HG02938 (cell line): ENCODE data around the gene C3orf18.

ENCODE experiments used
- ATAC-seq: cut with Tn5 transposase; IDR thresholded peaks from one replicate; pipeline ENCODE4 v1.9.1; 2021; ENCODE audit warnings: mild to moderate bottlenecking, moderate library complexity; ENCODE audit not compliant: unreplicated experiment

C3orf18 gene

DNA sequence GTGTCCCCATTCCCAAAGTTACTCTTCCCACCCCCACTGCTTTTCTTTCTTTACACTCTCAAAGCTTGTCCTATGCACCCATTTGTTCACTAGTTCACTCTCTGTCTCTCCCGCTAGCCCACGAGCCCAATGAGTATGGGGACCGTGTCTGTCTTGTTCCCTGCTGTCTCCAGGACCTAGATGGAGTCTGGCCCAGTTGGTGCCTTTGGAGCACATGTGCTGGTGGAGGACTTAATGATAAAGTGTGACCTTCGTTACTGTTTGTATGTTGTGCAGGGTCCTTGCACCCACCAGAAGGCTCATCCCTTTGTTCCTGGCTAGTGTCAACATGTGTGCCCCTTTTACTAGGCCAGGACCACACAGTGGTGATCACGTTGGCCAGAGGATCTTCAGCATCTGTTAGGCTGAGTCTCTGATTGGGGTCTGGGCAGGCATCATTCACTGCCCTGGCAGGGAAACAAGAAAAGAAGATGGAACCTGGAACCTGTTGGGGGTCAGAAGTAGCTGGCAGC lies 36.6 kb upstream of the C3orf18 start:
- ATAC-seq = no peak

DNA sequence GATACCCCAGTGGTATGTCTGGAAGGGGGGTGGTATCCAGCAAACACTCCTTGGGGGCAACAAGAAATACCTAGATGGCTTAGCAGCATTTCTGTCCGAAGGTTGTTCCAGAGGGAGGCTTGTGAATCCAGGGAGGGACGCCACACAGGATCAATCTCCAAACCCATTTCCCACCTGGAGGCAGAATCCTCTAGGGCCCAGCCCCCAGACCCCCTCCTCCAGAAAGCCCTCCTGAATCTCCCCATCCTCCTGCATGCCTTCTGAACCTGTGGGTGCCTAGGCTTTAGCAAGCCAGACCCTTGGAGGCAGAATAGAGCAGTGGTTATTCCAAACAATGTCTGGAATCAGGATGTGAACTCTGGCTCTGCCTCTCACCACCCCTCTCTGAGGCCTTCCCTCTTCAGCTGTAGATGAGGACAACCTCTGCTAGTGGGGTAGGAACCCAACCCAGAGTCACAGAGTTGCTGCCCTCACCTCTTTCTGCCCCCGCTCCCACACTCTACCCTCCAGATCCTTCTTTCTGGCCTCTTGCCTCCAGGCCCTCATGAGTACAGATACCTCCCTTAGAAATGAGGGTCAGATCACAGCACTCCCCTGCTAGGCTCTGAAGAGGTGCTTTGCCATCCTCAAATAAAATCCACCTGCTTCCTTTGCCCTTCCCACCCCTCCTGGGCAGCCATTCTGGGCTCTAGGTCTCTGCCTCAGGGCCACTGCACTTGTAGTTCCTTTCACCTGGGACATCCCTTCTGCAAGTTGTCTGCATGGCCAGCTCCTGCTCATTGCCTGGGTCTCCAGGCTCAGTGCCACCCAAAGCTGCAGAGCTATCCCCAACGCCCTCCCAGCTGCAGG lies 35.9 kb upstream of the C3orf18 start:
- ATAC-seq = no peak

DNA sequence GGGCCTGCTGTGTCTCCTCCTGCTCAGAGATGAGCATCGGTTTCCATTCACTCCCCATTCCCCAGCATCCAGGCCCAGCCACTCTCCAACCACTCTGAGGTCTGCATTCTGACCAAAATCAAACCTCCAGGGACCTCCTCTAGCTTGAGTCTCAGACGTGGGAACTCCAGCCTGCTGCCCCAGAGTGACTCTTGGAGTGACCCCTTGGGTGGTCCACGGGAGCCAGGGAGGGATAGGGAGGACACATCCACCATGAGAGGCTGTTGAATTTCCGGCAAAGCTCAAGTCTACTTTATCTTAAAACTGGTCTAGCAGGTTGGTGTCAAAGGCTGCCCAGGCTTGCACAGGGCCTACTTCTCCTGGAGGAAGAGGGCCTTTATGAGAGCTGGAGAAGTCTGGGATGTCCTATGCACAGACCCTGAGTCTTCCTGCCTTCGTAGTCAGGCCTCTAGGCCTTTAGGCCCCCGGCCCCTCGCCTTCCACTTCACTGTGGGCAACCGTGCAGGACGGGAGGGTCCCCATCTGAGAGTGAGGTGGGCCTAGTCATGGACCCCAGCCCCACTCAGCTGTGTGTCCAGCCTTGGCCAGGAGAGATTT lies 35.1 kb upstream of the C3orf18 start:
- ATAC-seq = no peak

DNA sequence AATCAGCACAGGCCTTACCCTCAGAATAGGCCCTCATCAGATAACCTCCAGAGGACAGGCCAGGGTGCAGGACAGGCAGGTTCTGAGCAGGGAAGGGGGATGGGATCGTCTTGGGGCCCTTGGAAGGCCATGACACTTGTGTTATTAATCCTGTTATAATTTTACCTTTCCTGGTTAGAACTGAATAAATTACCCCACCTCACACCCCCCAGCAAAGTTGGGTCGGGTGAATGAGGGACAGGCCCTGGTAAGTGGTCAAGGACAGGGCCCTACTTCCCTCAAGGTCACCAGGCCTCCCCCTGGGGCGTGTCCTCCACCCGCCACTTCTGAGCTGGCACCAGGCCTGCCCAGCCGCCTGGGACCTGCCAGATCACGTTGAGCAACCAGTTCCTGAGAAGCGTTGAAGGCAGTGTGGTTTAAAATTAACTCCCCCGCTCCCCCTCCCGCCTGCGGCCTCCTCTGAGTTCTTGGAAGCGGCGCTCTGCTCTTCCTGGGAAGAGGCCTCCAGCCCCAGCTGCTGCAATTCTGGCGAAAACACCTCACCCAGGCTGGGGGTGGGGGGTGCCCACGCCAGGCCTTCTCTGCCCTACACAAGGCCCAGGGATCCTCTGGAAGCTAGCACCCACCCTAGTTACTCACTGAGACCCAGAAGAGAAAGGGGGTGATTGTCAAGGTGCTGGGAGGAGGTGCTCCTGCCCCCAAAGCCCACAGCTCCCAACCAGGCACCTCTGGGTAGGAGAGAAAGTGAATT lies 33.5 kb upstream of the C3orf18 start:
- no peak for ATAC-seq

DNA sequence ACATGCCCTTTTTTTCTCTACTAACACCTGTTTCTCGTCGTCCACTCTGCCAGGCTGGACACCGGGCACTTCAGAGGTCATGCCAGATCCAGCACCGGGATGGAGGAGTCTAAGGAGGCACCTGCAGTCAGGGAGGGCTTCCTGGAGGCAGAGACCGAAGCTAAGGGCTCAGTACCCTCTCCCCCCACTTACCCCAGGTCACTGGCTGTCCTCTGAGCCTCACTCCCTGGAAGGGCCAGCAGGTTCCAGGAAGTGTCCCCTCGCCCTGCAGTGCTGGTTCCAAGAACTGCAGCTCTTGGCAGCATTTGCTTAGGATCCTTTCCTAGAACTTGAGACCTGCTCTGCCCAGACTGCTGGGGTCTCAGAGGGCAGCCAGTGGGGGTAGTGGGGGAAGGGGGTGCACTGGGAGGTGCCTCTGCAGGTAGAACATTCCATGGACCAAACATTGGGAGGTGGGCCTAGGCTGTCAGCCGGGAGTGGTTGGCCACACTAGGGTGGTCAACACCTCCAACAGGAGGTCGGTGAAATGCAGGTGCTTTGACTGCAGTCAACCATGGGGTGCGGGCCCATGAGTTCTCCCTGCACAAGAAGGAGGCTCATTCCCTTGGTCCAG lies 32.7 kb upstream of the C3orf18 start:
- ATAC-seq = no peak

DNA sequence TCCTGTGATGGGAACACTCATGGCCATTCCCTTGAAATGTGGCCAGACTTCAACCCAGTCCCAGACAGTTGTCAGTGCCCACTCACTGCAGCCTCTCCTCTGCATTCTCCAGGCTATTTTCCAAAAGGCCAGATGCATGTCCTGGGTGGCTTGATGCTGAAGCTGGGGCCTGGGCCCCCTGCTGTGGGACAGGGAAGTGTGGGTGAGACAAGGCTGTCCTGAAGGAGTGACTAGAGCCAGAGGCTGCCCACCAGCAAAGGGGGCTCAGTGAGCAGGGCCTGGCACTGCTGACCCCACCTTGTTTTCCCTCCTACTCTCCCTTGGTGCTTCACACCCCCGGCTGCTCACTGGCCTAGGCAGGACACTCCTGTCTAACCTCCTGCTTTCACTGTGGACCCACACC lies 32.2 kb upstream of the C3orf18 start:
- ATAC-seq = no peak

DNA sequence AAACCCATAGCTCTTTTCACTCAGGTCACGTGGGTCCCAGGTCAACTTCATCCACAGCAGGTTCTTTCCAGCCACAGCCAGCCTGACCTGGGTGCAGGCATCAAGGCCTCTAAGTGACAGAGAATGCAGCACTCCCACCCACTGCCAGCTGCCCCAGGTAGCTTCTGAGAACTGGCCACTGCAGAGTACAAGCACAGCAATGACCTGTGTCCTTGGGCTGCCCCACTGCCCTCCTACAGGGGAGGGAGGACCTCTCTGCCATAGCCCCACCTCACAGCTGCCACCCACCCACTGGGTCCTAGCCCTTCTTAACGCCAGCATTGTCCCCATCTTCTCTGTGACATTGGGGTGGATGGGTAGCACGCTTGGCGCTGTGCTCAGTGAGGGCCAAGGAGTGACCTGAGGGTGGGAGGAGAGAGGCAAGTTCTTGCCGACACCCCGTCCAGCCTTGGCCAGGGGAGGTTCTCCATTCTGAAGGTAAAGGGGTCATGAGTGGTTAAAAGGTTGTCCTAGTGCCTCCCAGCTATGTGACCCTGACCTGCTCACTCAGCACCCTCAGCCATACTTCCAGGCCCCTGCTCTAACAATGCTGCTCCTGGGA lies 31.7 kb upstream of the C3orf18 start:
- no peak for ATAC-seq

DNA sequence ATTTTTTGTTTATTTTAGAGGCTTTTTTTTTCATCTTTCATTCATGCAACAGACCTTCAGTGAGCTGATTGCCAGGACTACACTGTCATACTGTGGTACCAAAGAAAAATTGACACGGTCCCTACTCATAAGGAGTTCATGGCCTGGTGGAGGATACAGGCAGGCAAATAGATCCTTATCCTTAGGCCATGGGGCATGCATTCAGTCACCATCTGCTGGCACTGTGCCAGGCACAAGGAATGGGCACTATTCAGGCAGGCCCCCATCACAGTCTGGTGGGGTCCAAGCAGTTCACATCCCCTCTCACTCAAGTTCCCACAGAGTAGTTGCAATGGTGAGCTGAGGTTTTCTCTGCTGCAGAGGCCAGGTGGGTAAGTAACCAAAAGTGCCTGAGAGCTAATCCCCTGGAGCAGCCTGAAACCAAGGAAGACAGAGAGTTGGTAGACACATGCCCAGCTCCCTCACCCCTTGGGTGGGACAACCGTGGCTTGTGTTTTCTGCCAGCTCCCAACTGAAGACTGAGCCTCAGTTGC lies 26.8 kb upstream of the C3orf18 start:
- ATAC-seq = no peak

DNA sequence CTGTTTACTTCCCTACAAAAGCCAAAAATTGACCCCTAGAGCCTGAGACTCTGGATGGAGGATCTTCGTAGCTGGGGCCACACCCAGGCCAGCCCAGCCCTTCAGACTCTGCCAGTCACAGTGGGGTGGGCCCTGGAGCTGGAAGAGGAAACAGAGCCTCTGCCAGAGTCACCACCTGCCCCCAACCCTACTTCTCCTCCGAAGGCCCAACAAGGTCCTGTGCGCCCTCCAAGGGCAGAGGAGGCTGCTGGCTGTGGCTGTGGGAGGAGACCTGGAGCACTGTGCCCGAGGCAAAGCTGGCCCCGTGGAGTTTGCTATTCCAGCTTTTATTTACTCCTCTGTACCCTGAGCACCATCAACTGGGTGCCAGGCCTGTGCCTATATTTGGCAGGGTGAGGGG lies 25.0 kb upstream of the C3orf18 start:
- ATAC-seq = no peak

DNA sequence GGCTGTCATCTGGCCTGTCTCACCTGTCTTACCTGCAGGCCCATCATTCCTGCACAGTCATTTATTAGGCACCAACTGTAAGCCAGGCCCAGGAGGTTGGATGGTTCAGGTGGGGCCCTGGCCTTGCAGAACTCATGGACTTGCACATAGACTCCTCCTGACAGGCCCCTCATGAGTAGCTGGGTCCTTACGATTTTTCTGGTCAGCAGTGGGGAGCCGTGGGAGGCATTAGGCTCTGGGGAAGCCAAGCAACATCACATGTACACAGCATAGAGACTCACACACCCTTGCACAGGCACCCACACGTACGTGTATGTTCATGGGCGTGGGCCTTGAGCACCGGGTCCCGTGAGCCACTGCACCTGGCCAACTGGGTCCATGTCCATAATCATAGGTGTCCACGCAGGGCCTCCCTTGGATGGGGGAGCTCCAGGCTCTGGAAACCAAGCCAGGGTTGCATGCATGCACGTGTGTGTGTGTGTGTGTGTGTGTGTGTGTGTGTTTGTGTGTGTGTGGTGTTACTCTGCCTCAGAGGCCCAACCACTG lies 23.7 kb upstream of the C3orf18 start:
- ATAC-seq = peak; percentile 8

DNA sequence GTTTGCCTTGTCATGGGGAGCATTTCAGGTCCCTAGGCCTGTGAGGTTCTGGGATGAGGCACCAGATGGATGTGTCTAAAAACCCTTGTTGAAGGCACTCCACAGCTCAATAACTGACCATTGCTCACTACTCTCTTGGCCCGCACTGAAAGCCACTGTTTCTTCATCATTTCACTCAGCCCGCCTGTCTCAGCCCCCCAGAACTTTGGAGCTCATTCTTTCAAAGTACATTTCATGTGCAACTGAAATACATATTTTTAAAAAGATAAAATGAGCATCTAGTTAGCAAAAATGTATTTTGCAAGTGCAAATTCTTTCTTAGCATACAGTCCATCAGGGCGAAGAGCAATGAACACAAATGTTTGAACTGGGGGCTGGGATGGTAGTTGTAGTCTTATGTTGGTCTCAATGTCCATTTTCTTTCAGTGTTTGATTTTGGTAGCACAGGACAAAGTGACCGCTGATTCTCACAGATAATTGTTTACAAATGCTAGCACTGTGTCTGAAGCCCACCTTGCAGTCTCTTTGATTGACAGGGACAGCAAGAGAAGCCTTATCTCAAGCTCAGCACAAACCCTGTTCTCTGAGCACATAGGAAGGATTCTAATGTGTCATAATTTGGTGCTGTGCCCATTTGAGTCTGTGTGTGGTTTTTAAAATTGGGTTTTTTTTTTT lies 21.3 kb upstream of the C3orf18 start:
- ATAC-seq = no peak

DNA sequence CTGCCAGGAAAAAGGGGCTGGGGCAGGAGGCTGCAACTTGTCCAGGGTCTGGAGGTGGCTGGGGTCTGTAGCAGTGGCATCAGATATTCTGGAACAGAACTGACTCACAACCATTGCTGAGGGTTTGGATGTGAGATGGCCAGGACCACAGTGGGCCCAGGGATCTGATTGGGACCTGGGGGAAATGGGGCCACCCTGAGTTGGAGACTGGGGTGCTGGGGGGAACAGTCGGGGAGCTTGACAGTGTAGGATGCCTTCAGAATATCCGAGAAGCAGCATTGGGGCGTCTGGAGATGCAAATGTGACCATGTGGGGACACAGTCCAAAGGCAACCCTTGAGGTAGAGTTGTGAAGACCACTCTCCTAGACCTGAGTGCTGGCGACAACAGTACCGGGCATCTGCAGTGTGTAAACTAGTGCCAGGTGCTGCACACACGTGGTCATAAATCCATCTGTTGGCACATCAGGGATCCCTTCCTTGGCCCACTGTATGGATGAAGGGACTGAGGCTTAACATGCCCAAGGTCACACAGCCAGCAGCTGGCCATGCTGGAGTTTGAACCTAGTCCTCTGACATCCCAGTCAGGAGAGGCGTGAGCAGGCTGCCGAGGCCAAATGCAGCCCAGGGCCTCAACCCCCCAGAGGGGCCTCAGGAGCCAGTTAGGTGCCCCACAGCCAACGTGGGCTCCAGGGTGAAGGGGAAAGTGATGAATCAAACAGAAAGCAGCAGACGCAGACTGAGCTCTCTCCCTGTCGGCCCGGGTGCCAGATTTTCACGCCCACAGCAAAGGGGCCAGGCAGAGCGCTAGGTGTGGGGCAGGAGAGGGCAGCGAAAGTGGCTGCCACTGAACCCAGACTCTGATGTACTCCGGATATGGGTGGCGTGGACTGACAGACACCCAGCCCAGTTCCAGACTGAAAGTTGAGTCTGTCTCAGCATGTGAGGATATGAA lies 20.5 kb upstream of the C3orf18 start:
- no peak for ATAC-seq

DNA sequence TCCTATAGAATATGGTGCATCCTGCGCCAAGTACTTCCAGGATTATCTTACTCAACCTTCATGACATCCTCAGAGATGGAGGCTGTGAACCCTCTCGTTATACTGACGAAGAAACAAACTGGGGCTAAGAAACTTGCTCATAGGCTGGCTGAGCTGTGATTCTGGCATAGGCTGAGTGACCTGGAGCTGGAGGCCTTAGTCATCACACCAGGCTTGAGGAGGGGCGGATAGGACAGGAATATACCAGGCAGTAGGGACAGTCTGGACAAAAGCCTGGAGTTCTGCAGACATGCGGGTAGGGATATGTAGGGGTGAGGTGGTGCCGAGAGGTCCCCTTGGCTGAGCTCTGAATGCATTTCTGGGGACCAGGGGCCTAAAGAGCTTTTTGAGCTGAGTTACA lies 19.8 kb upstream of the C3orf18 start:
- no peak for ATAC-seq

DNA sequence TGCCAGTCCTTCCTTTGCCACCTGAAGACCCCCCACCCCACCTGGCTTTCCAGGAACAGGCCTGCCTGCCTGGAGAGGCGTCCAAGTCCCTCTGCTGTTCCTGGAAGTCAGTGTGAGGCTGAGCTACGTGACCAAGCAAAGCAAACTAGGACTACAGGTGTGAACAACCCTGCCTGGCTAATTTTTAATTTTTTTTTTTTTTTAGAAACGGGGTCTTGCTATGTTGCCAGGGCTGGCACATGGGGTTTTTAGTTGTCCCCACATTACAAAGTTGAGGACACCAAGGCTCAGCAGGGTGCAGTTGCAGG lies 19.2 kb upstream of the C3orf18 start:
- no peak for ATAC-seq

DNA sequence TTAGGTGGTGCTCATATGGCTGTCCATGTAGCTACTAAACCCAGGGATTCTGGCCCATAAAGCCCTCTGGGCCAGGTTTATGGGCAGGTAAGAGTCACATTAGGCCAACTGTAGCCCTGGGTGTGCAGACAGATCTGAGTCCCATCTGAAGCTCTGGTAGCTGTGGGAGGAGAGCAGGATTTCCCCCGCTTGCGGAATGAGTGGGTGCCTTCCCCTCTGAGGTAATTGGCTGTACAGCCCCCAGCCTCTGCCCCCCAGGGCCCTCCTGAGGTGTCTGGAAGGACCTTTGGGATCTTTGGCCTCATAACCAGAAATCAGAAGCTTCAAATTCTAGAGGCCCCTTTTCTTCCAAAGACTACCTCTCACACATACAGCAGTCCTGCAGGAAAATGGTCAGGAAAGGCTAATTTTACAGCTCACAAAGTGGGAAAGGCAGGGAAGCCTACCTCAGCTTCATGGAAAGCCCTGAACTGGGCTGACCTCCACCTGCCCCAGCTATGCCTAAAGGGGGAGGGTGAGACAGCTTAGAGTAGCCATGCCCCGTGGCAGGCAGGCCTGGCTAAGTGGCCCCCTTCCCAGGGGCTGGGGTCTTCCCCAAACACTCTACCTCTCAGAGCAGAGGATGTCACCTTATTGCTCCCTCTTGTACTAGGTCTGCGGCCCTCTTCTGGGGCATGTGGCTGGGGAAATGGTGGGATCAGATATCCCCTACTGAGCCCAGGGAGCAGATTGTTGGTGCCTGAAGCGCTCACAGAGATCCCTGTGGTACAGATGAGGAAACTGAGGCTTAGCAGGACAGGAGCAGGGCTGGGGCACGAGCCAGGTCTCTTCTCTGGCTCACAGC lies 18.6 kb upstream of the C3orf18 start:
- no peak for ATAC-seq

DNA sequence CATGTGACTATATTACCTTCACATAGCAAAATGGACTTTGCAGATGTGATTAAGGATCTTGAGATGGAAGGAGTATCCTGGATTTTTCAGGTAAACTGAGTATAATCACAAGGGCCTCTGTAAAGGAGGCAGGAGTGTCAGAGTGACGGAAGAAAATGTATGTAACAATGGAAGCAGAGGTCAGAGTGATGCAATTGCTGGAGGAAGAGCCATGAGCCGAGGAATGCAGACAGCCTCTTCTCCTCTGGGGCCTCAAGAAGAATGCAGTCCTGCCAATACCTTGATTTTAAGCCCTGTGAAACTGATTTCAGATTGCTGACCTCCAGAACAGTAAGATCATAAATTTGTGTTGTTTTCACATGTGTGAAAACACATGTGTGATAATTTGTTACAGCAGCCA lies 16.8 kb upstream of the C3orf18 start:
- ATAC-seq = no peak

DNA sequence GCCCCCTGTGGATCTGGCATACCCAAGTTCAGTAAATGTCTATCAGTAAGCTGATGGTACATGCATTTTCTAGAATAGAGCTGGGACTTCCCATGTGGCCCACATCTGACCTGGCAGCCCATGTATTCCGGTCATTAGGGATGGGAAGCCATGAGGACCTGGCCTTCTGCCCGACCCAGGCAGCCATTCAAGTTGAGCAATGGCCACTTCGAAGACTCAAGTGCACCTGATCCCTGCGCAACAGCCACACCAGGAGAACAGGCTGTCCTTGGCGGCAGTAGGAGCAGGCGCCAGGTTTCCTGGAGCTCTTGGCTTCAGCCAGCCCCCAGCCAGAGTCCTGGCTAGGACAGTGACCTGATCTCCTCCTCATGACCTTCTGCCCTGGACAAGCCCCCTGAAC lies 16.4 kb upstream of the C3orf18 start:
- no peak for ATAC-seq

DNA sequence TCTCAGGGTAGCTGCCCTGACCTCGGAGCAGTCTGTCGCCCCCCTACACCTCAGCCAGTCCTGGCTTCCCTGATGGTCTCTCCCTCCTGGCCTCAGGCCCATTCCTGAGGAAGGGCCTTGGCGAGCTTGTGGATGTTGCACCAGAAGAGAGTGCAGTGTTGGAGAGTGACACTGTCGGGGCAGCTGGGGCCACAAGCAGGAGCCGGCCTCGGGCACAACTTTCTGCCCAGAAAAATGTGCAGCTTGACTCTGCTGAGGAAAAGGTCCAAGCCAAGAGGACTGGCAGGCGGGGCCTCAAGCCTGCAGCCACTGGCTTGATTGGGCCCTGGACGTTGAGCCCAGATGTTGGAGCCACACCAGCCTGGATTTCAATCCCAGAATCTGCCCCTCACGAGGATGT lies 14.5 kb upstream of the C3orf18 start:
- no peak for ATAC-seq
